Measurements from ENCODE around the gene HHIPL1.
A peak's percentile ranks its signal among the peaks of the same experiment; 100 is the strongest.

The HHIPL1 gene

DNA sequence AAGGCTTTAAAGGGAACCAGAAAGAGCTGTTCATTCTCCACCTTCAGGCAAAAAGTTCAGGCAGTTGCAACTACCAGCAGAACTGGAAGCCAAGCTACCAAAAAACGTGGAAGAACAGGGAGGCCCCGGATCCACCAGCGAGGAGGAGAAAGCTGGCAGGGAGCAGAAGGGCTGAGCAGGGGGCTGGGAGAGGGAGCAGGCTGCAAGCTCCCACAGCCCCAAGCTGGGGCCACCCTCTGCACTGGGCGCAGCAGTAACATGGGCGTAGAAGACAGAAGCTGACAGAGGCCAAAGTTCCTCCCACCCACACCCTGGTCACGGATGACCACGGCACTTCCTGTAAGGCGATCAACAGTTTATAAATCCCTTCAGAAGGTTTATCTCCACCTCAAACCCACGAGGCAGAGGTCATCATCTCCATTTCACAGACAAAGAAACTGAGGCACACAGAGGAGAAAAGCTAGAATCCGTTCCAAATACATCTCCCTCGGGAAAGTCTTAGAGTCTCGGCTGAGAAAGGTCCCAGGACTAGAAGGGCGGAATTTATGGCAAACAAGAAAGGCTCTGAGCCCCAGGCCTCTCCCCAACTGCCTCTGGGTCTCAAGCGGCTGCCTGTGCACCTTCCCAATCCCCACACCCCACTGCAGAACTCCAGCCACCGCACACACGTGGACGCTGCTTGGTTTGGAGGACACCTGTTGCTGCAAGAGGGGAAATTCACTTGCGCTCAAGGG is 42.7 kb upstream of the HHIPL1 start:
- DNase-seq (ENCODE audit: low read depth in 1 of 2, low spot score in 1 of 2): no peak
- Histone ChIP-seq H3K4me3 (replicated peaks; ENCODE audit: insufficient read depth, low read length) (no peak overlapping the region), H3K27me3 (ENCODE audit: insufficient read depth, poor library complexity, severe bottlenecking) (peaks cover 42% of the 10 kb centered on the region), H3K27ac (replicated peaks) (no peak overlapping the region)
- TF ChIP-seq GABPA (IDR thresholded peaks at IDR 0.05; ENCODE audit: low read depth): no peak
- no peak for TF ChIP-seq SPI1 (IDR thresholded peaks at IDR 0.05; ENCODE audit: borderline replicate concordance, low read depth)
- TF ChIP-seq, protein P1, sequence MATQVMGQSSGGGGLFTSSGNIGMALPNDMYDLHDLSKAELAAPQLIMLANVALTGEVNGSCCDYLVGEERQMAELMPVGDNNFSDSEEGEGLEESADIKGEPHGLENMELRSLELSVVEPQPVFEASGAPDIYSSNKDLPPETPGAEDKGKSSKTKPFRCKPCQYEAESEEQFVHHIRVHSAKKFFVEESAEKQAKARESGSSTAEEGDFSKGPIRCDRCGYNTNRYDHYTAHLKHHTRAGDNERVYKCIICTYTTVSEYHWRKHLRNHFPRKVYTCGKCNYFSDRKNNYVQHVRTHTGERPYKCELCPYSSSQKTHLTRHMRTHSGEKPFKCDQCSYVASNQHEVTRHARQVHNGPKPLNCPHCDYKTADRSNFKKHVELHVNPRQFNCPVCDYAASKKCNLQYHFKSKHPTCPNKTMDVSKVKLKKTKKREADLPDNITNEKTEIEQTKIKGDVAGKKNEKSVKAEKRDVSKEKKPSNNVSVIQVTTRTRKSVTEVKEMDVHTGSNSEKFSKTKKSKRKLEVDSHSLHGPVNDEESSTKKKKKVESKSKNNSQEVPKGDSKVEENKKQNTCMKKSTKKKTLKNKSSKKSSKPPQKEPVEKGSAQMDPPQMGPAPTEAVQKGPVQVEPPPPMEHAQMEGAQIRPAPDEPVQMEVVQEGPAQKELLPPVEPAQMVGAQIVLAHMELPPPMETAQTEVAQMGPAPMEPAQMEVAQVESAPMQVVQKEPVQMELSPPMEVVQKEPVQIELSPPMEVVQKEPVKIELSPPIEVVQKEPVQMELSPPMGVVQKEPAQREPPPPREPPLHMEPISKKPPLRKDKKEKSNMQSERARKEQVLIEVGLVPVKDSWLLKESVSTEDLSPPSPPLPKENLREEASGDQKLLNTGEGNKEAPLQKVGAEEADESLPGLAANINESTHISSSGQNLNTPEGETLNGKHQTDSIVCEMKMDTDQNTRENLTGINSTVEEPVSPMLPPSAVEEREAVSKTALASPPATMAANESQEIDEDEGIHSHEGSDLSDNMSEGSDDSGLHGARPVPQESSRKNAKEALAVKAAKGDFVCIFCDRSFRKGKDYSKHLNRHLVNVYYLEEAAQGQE (IDR thresholded peaks at IDR 0.05; ENCODE audit: insufficient replicate concordance, low read depth): no peak
- TF ChIP-seq, protein P2, sequence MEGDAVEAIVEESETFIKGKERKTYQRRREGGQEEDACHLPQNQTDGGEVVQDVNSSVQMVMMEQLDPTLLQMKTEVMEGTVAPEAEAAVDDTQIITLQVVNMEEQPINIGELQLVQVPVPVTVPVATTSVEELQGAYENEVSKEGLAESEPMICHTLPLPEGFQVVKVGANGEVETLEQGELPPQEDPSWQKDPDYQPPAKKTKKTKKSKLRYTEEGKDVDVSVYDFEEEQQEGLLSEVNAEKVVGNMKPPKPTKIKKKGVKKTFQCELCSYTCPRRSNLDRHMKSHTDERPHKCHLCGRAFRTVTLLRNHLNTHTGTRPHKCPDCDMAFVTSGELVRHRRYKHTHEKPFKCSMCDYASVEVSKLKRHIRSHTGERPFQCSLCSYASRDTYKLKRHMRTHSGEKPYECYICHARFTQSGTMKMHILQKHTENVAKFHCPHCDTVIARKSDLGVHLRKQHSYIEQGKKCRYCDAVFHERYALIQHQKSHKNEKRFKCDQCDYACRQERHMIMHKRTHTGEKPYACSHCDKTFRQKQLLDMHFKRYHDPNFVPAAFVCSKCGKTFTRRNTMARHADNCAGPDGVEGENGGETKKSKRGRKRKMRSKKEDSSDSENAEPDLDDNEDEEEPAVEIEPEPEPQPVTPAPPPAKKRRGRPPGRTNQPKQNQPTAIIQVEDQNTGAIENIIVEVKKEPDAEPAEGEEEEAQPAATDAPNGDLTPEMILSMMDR (IDR thresholded peaks at IDR 0.05; ENCODE audit: insufficient read depth, low read length): no peak
- no peak for TF ChIP-seq POLR2AphosphoS5 (IDR thresholded peaks at IDR 0.05; ENCODE audit: low read depth)

DNA sequence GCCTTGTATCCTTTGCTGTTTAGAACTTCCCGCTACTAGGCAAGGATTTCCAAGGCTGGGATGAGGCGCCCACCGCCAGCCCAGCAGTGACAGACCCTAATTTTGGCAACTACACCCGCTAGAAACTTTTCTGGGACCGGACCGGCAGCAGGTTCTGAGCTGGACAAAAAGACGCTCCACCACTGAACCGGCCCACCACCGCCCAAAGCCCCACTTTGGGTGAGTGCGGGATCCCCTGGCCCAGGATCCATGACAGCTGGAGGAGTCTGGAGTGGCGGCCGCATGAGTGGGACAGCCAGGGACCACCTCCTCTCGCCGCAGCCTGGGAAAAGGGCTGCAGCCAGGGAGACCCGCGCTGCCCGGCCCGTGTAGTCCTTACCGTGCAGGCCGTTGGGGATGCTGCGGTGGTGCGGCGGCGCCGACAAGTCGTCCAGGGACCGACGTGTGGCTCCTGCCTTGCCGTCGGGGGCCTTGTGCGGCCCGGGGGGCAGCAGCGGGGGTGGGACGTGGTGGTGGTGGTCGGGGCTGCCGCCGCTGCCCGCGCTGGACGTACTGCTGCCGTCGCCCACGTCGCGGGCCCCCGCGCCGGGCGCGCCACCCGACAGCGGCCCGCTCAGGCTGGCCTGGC is 42.0 kb upstream of the HHIPL1 start:
- DNase-seq (ENCODE audit: low read depth in 1 of 2, low spot score in 1 of 2): no peak
- Histone ChIP-seq H3K4me3 (replicated peaks; ENCODE audit: insufficient read depth, low read length) (no peak overlapping the region), H3K27me3 (ENCODE audit: insufficient read depth, poor library complexity, severe bottlenecking) (peaks cover 42% of the 10 kb centered on the region), H3K27ac (replicated peaks) (no peak overlapping the region)
- TF ChIP-seq SPI1 (IDR thresholded peaks at IDR 0.05; ENCODE audit: borderline replicate concordance, low read depth) (no peak), GABPA (IDR thresholded peaks at IDR 0.05; ENCODE audit: low read depth) (no peak), POLR2AphosphoS5 (IDR thresholded peaks at IDR 0.05; ENCODE audit: low read depth) (no peak)
- TF ChIP-seq, protein P2 (IDR thresholded peaks at IDR 0.05; ENCODE audit: insufficient read depth, low read length): no peak
- TF ChIP-seq, protein P1 (IDR thresholded peaks at IDR 0.05; ENCODE audit: insufficient replicate concordance, low read depth): no peak

DNA sequence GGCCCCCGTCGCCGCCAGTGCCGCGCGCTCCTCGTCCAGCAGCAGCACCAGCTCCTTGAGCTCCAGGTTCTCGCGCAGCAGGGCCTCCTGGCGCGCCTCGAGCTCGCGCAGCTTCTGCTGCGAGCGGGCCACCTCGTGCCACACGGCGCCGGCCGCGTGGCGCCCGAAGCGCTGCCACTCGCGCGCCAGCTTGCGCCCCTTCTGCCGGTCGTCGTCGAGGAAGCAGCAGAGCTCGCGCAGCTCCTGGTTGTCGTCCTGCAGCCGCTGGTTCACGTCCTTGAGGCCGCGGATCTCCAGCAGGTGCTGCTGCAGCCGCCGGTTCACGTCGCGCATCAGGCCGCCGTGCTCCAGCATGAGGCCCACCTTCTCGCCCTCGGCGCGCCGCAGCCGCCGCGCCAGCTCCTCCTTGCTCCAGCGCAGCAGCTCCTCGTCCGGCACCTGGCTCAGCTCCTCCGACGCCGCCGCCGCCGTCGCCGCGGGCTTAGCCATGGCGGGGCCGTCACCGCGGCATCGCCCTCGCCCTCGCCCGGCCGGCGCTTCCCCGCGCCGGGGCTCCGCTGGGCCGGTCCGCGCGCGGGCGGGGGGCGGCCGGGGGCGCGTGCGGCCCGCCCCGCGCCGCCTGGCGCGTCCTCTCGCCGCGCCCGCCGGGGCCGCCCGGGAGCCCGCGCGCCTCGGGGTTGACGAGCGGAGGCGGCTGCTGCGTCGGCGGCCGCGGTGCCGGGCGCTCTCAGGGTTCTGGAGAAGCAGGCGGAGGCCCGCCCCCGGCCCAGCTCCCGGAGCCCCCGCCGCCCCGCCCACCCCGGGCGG is 41.3 kb upstream of the HHIPL1 start, which contains the start of gene CCDC85C:
CCDC85C (minus strand) TSS at position 737 of the 807 bp plus-strand sequence; CDS start at position 489, 248 bp downstream.
- Histone ChIP-seq H3K27me3 (ENCODE audit: insufficient read depth, poor library complexity, severe bottlenecking) (peaks cover 42% of the 10 kb centered on the region), H3K4me3 (replicated peaks; ENCODE audit: insufficient read depth, low read length) (peak within 1 kb of the TSS; percentile 36), H3K27ac (replicated peaks) (no peak within 1 kb of the TSS)
- no peak for DNase-seq (ENCODE audit: low read depth in 1 of 2, low spot score in 1 of 2)
- TF ChIP-seq SPI1 (IDR thresholded peaks at IDR 0.05; ENCODE audit: borderline replicate concordance, low read depth) (no peak), GABPA (IDR thresholded peaks at IDR 0.05; ENCODE audit: low read depth) (no peak), POLR2AphosphoS5 (IDR thresholded peaks at IDR 0.05; ENCODE audit: low read depth) (no peak)
- TF ChIP-seq, protein P2 (IDR thresholded peaks at IDR 0.05; ENCODE audit: insufficient read depth, low read length): no peak
- TF ChIP-seq, protein P1 (IDR thresholded peaks at IDR 0.05; ENCODE audit: insufficient replicate concordance, low read depth): no peak
